Activated T-cell treated with anti-CD3 and anti-CD28 coated beads, Interleukin-2, amount 50 U/mL, for 4 hours (primary cell): ENCODE results near the gene NMRK1. TPM values are rescaled to one million over a fixed set of nuclear protein-coding genes. Genes with fewer than 3 reads are reported as not detected.

Experiments used
- ATAC-seq, 2 donors: fragments of 200-7000 bp; cut with Tn5 transposase; one replicate each; pipeline ENCODE4 v1.10.0; 2021
- DNase-seq: peaks from one replicate; pipeline ENCODE4 v3.0.0-alpha.2; 2020
- H3K27me3 Mint-ChIP-seq: one replicate; pipeline ENCODE4 v1.8.0; 2021; ENCODE audit warnings: low read depth, mixed read lengths
- H3K36me3 Mint-ChIP-seq: one replicate; pipeline ENCODE4 v1.8.0; 2022; ENCODE audit warnings: mixed read lengths; ENCODE audit not compliant: insufficient read depth
- H3K4me1 Mint-ChIP-seq: one replicate; pipeline ENCODE4 v1.8.0; 2021; ENCODE audit warnings: low read depth, mixed read lengths
- H3K4me3 Mint-ChIP-seq: one replicate; pipeline ENCODE4 v1.8.0; 2021; ENCODE audit warnings: mild to moderate bottlenecking, moderate library complexity, mixed read lengths
- H3K9me3 Mint-ChIP-seq: one replicate; pipeline ENCODE4 v1.8.0; 2021; ENCODE audit warnings: mixed read lengths
- total RNA-seq, 3 donors: library from RNA; stranded (reverse); gene quantifications; one replicate each; pipeline ENCODE4 v1.2.1, GENCODE V29; 2021

NMRK1 gene
- total RNA-seq, result 10 to 100 TPM in 2 of 3 donors, 1 to 10 TPM in 1; 7.3 to 11.1 (median 11.1) TPM

GRCh38 chr9:75087824-75088645 is at the start of gene NMRK1, which contains the start of gene OSTF1:
Gene NMRK1 (minus strand): TSS chr9:75088155. CDS start chr9:75083115, 5,040 bp downstream.
Gene OSTF1 (plus strand): TSS chr9:75088514. CDS start chr9:75088693, 179 bp downstream.
- H3K9me3 Mint-ChIP-seq, result no peaks in the 10 kb centered on the region
- peak within 1 kb of the TSS; percentile 99 for H3K4me3 Mint-ChIP-seq
- peaks cover 71% of the 10 kb centered on the region for H3K4me1 Mint-ChIP-seq

GRCh38 chr9:75134495-75134894 is 46.5 kb upstream of the NMRK1 start:
- no peak for ATAC-seq
- no peaks in the 10 kb centered on the region for H3K9me3 Mint-ChIP-seq
- H3K4me1 Mint-ChIP-seq, result peaks cover 50% of the 10 kb centered on the region
- DNase-seq, result no peak
- no peaks in the 10 kb centered on the region for H3K27me3 Mint-ChIP-seq
- H3K4me3 Mint-ChIP-seq, result no peak overlapping the region
- peaks cover 50% of the 10 kb centered on the region for H3K36me3 Mint-ChIP-seq

More at GRCh38 chr9:75087824-75088645, at the start of gene NMRK1, which contains the start of gene OSTF1:
- Mint-ChIP-seq H3K36me3 (peaks cover 4% of the 10 kb centered on the region), H3K27me3 (no peaks in the 10 kb centered on the region)
- DNase-seq (peak; percentile 88), ATAC-seq (peak; percentile 90 to 91)

GRCh38 chr9:75133396-75133795 is 45.4 kb upstream of the NMRK1 start:
- Mint-ChIP-seq H3K4me1 (peaks cover 52% of the 10 kb centered on the region), H3K4me3 (no peak overlapping the region), H3K36me3 (peaks cover 57% of the 10 kb centered on the region), H3K9me3 (no peaks in the 10 kb centered on the region), H3K27me3 (no peaks in the 10 kb centered on the region)
- DNase-seq (no peak), ATAC-seq (no peak)

- H3K9me3 Mint-ChIP-seq, result no peaks in the 10 kb centered on the region
- no peak for DNase-seq
- H3K27me3 Mint-ChIP-seq, result no peaks in the 10 kb centered on the region
- no peak for ATAC-seq
- H3K36me3 Mint-ChIP-seq, result peaks cover 53% of the 10 kb centered on the region
- peaks cover 46% of the 10 kb centered on the region for H3K4me1 Mint-ChIP-seq
- no peak overlapping the region for H3K4me3 Mint-ChIP-seq
Observed at GRCh38 chr9:75132244-75132643, 44.3 kb upstream of the NMRK1 start.

GRCh38 chr9:75131700-75132099 is 43.7 kb upstream of the NMRK1 start:
- no peaks in the 10 kb centered on the region for H3K27me3 Mint-ChIP-seq
- H3K4me1 Mint-ChIP-seq, result peaks cover 46% of the 10 kb centered on the region
- H3K36me3 Mint-ChIP-seq, result peaks cover 51% of the 10 kb centered on the region
- no peaks in the 10 kb centered on the region for H3K9me3 Mint-ChIP-seq
- DNase-seq, result no peak
- ATAC-seq, result no peak
- H3K4me3 Mint-ChIP-seq, result no peak overlapping the region

- DNase-seq, result no peak
- Mint-ChIP-seq H3K36me3 (peaks cover 46% of the 10 kb centered on the region), H3K4me3 (no peak overlapping the region)
Observed at GRCh38 chr9:75130621-75131230, 42.8 kb upstream of the NMRK1 start.

GRCh38 chr9:75130172-75130571 is 42.2 kb upstream of the NMRK1 start:
- Mint-ChIP-seq H3K9me3 (no peaks in the 10 kb centered on the region), H3K4me1 (peaks cover 50% of the 10 kb centered on the region), H3K4me3 (no peak overlapping the region), H3K27me3 (no peaks in the 10 kb centered on the region), H3K36me3 (peaks cover 40% of the 10 kb centered on the region)
- no peak for DNase-seq
- ATAC-seq, result no peak

More at GRCh38 chr9:75130621-75131230, 42.8 kb upstream of the NMRK1 start:
- Mint-ChIP-seq H3K4me1 (peaks cover 49% of the 10 kb centered on the region), H3K27me3 (no peaks in the 10 kb centered on the region), H3K9me3 (no peaks in the 10 kb centered on the region)
- no peak for ATAC-seq

GRCh38 chr9:75128535-75128934 is 40.6 kb upstream of the NMRK1 start:
- peaks cover 57% of the 10 kb centered on the region for H3K4me1 Mint-ChIP-seq
- ATAC-seq, result peak; percentile 62 to 78
- no peak overlapping the region for H3K4me3 Mint-ChIP-seq
- no peaks in the 10 kb centered on the region for H3K9me3 Mint-ChIP-seq
- H3K36me3 Mint-ChIP-seq, result peaks cover 39% of the 10 kb centered on the region
- DNase-seq, result no peak
- no peaks in the 10 kb centered on the region for H3K27me3 Mint-ChIP-seq

GRCh38 chr9:75123696-75124095 is 35.7 kb upstream of the NMRK1 start:
- ATAC-seq, result no peak
- Mint-ChIP-seq H3K4me1 (peaks cover 52% of the 10 kb centered on the region), H3K27me3 (no peaks in the 10 kb centered on the region), H3K4me3 (no peak overlapping the region), H3K9me3 (no peaks in the 10 kb centered on the region), H3K36me3 (peaks cover 25% of the 10 kb centered on the region)
- DNase-seq, result no peak

- DNase-seq (no peak), ATAC-seq (no peak)
- H3K4me3 Mint-ChIP-seq, result no peak overlapping the region
- peaks cover 60% of the 10 kb centered on the region for H3K4me1 Mint-ChIP-seq
- H3K27me3 Mint-ChIP-seq, result no peaks in the 10 kb centered on the region
- peaks cover 8% of the 10 kb centered on the region for H3K9me3 Mint-ChIP-seq
- H3K36me3 Mint-ChIP-seq, result peaks cover 40% of the 10 kb centered on the region
Observed at GRCh38 chr9:75121914-75122558, 34.1 kb upstream of the NMRK1 start.

- H3K36me3 Mint-ChIP-seq, result peaks cover 40% of the 10 kb centered on the region
- H3K4me3 Mint-ChIP-seq, result no peak overlapping the region
- no peaks in the 10 kb centered on the region for H3K27me3 Mint-ChIP-seq
- ATAC-seq (no peak), DNase-seq (no peak)
- H3K9me3 Mint-ChIP-seq, result peaks cover 8% of the 10 kb centered on the region
- peaks cover 60% of the 10 kb centered on the region for H3K4me1 Mint-ChIP-seq
Observed at GRCh38 chr9:75120686-75121085, 32.7 kb upstream of the NMRK1 start.

GRCh38 chr9:75117564-75117963 is 29.6 kb upstream of the NMRK1 start:
- Mint-ChIP-seq H3K9me3 (peaks cover 8% of the 10 kb centered on the region), H3K36me3 (peaks cover 36% of the 10 kb centered on the region), H3K4me3 (no peak overlapping the region), H3K27me3 (no peaks in the 10 kb centered on the region), H3K4me1 (peaks cover 63% of the 10 kb centered on the region)
- DNase-seq (no peak), ATAC-seq (peak; percentile 77 to 82)

- no peak for ATAC-seq
- Mint-ChIP-seq H3K4me1 (peaks cover 61% of the 10 kb centered on the region), H3K9me3 (peaks cover 8% of the 10 kb centered on the region), H3K4me3 (no peak overlapping the region), H3K36me3 (peaks cover 31% of the 10 kb centered on the region), H3K27me3 (no peaks in the 10 kb centered on the region)
- no peak for DNase-seq
Observed at GRCh38 chr9:75116306-75116705, 28.4 kb upstream of the NMRK1 start.

GRCh38 chr9:75112789-75113188 is 24.8 kb upstream of the NMRK1 start:
- Mint-ChIP-seq H3K27me3 (no peaks in the 10 kb centered on the region), H3K4me3 (no peak overlapping the region), H3K4me1 (peaks cover 65% of the 10 kb centered on the region), H3K9me3 (peaks cover under 1% of the 10 kb centered on the region), H3K36me3 (peaks cover 11% of the 10 kb centered on the region)
- no peak for DNase-seq
- no peak for ATAC-seq
